NOMO-1 treated with dmso at 0.1 percent for 144 hours (cell line): ENCODE measurements around the gene UBASH3A.

ENCODE experiments used
- DNase-seq: peaks from one replicate; lab custom pipeline; 2025; ENCODE audit not compliant: unreplicated experiment; lab: John Stamatoyannopoulos, UW

UBASH3A gene

DNA sequence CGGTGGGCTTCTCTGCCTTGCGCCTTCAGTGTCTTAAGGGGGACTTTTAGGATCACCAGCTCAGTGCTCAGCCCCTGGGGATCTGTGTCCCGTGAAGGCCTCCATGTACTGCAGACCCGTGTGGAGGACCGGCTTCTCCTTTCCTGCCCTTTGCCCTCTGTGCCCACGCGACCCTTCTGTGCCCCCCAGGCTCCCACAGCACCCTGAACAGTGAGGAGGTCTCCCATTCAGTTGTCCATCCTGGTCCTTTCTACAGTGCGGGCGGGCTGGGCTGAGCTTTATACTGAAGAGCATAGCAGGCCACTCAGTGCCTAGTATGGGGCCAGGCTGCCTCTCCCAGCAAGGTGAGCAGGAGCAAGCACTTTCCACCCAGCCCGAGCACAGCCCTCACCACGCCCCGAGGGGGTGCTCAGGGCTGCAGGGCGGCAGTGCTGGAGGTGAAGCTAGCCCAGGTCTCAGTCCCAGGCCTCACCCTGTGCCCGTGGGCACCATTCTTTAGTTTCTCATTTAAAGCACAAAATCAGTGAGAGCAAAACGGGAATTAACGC lies 29.7 kb upstream of the UBASH3A start:
- no peak for DNase-seq

DNA sequence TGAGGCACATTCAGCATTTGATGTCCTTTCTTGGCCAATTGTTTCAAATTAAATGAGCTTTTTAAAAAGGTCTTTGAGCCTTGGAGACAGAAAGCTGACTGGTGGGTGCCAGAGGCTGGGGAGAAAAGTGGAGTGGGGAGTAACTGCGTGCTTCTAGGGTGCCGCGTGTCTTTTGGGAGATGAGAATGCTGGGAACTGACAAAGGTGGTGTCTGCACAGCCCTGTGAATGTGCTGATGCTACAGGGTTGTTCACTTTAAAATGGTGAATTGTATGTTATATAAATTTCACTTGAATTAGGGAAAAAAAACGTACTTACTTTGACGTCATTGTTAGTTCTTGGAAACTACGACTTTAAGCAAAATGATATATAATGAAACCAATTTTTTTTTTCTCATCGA lies 29.2 kb upstream of the UBASH3A start:
- DNase-seq, result no peak

DNA sequence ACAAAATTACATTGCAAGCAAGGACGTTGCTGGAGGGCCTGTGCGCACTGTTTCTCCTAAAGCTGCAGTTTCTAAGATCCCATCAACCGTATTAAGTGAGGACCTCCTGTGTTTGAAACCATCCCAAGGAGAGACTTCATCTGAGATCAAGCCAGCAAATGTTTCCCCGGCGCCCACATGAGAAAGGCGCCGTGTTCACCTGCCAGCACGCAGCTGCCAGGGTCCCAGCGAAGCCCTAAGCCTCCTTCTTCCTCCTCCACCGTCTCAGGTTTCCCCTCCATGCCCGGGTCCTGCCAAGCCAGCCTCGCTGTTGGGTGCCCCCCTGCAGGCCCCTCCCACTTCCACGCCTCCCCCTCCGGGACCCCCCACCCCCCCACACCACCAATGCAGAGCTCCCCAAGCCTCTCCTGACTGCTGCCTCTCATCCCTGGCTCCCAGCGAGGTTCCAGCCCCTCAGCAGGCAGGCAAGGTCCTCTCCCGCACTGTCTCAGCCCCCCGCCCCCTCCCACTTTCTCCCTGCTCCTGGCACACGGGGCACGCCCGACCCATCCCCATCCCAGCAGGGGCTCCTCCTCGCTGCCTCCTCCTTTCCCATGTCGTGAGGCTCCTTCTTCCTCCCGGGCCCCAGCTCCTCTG lies 28.7 kb upstream of the UBASH3A start:
- no peak for DNase-seq

DNA sequence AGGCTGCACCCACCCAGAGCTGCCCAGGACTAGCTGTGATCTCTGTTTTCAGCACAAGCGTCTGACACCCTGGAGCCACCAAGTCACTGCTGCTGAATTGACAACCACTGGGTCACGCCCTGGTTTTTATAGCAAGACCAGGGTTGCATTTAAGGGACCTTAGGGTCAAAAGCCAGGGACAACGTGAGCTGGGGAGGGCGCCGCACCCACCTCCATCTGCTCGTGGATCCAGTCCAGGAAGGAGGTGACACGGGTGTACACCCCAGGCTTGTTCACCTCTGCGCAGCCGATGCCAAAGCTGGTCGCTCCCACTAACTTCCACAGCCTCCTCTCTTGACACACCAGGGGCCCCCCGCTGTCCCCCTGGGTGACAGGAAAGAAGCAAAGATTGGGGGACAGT lies 28.2 kb upstream of the UBASH3A start:
- no peak for DNase-seq

DNA sequence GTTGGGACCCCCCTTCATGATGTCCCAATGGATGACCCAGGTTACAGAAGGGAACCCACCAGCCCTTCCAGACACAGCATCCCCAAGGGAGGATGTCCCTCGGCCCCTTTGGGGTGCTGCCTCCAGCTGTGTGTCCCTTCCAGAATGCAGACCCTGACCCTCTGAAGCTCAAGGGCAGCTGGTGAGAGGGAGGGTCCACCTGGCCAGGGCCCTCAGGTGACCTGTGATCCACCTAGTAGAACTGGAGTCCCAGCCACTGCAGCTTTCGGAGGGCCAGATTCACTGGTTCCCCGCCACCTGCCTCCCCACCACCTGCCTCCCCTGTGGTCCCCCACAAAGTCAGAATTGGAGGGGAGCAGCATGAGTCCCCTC lies 27.8 kb upstream of the UBASH3A start:
- no peak for DNase-seq

DNA sequence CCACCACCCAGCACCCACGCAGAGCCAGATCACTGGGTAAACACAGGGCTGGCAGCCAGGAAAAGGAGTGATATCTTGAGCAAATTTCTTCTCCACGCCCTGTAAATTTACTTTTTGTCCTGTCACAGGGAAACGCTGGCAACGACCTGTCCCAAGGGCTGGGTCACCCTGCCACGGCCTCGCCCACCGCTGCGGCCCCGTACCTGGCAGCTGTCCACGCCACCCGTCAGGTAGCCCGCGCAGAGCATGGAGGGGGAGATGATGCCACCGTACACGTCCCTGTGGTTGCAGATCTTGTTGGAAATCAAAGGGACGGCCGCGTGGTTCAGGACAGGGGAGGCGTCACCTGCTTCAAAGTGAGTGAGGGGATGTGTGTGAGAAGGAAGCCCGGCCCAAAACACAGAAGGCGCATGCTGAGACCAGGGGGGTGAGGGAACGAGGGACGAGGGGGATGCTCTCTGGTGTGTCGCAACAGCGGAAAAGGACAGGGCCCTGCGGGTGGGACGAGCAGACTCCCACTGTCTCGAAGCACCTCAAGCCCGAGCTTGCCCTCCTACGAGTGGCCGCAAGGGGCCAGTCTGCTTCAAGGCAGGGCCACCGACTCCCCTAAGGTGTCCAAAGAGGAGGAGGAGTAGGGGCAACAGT lies 27.2 kb upstream of the UBASH3A start:
- no peak for DNase-seq

DNA sequence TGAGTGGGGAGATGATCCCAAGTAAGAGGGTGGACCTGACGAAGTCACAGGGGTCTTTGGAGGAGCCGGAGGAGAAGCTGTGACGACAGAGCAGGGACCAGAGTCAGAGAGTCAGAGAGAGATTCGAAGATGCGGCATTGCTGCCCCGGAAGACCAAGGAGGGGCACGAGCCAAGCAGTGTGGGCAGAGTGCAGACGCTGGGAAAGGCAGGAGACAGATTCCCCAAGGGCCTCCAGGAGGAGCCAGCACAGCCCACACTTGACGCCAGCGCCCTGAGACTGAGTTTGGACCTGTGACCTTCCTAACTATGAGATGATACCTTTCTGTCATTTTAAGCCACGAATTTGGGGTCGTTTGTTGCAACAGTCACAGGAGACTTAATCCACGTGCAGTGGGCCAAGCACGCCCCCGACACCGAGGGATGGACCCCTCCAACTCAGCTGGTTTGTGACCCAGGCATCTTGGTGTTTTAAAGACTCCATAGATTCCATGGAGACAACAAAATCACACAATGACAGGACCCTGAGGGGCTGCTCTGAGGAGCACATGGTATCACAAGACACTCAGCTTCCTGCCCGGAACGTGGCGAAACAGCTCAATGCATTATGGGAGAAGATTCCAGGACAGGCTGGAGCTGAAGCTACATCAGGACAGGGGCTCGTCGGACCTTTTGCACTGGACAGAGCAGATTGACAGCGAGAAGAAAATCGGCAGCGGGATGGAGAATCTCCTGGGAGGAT lies 26.3 kb upstream of the UBASH3A start:
- DNase-seq, result no peak

DNA sequence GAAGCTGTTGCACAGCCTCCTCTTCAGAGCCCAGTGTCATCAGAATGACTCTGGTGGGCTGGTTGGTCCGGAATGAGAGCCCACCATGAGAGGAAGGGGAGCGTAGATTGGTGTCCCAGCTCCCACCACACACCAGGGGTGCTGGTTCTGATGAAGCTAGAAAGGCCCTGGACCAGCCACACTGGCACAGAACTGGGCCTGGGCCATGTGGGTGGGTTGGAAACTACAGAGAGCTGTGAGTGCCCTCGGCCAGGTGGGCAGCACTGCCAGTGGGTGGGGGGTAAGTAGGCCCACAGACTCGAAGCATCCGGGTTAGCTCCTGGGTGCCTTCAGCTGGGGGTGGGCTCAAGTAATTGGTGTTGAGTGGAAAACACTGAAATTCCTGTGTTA lies 25.8 kb upstream of the UBASH3A start:
- no peak for DNase-seq

DNA sequence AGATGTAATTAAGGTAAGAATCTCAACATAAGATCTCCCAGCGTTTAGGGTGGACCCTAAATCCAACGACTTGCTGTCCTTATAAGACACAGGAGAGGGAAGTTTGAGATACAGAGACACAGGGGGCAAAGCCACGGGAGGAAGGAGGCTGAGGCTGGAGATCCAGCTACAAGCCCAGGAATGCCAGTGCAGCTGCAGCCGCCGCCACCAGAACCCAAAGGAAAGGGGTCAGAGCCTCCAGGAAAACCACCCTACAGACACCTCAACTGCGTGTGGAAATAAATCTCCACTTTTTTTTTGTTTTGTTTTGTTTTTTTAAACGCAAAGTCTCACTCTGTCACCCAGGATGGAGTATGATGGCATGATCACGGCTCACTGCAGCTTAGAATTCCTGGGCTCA lies 25.3 kb upstream of the UBASH3A start:
- DNase-seq, result no peak

DNA sequence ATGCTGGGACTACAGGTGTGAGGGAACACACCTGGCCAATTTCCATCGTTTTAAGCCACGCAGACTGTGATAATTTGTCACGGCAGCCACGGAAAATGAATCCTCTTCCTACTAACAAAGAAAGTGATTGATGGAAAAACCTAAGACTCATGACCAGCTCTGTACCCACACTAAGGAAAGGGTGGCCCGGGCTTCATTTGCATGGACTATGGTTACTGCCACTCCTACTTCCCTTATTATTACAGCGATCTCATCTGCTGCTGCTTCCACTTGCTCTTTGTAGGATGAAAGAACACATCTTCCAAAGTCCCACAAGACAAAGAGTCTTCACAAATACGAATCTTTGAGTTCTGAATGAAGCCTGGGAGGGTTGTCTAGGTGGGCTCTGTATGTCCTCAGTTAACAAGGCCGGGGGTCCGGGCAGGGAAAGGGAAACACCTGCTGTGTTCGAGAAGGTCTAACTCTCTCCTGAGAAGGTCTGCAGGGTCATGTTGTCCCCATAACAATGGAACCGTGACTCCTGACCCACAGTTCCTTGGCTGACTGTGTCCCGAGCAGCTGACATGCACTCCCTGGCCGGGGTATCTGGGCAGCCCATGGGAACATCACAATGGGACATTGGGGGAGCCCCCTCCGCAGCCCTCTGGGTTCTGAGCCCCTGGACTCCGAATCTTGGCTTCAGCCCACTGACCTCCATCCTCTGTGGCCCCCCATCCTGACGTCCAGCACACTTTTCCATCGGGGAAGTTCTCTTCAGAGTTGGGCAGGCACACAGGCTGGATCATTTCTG lies 24.1 kb upstream of the UBASH3A start:
- DNase-seq, result no peak

DNA sequence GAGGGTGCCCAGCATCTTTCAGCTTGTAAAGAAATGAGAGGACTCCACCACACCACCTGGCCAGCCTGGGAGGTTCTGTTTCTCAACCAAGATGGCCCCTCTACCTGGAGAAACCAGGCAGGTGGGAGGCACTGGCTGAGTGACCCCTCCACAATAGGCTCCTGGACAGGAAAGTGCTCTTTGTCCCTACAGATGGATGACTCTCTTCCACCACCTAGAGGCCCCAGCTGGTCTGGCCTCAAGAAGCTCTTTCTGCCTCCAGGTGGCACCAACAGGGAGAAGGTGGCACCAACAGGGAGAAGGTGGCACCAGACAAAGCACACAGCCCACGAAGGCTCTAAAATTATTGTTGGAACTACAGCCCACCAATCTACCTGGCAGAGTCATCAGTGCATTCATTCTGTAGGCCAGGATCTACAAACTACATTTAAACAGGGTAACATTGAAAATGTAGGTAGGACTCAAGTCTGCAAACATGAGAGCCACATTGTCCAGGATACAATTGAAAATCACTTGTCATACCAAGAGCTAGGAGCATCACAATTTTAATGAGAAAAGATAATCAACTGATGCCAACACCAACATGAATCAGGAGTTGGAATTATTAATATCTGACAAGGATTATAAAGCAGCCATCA lies 22.2 kb upstream of the UBASH3A start:
- DNase-seq, result peak; percentile 10

DNA sequence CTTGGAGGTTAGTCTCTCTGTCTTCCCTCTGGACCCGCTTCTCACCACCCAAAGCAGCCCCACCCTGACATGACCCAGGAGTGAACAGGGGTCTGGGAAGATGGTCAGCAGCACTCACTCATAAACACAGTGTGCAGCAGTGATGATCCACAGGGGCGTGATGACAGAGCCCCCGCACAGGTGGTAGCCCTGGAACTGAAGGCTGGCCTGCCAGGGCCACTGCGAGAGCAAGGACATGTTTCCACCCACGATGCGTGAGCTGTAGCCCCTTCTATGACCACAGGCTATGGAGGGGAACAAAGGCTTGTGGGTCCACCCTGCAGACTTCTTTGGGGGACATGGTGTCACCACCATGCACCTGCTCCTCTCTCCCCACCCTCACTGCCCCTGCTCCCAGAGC lies 20.8 kb upstream of the UBASH3A start:
- no peak for DNase-seq

DNA sequence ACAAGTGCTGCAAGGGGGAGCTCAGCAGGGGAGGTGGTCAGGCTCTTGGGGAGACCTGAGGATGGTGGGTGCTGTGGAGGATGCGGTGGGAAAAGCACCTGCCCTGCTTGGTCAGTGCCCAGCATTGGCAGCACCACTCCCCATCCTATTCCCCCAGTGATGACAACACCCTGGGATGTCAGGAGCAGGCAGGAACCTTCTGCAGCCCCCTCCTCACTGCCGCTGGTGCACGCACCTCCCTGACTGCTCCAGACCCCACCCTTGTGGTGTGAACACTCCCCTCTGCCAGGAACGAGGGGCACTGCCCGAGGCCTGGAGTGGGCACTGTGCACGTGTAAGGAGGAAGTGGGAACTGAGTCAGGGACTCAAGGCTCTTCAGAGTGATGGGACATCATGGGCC lies 20.4 kb upstream of the UBASH3A start:
- DNase-seq, result no peak

DNA sequence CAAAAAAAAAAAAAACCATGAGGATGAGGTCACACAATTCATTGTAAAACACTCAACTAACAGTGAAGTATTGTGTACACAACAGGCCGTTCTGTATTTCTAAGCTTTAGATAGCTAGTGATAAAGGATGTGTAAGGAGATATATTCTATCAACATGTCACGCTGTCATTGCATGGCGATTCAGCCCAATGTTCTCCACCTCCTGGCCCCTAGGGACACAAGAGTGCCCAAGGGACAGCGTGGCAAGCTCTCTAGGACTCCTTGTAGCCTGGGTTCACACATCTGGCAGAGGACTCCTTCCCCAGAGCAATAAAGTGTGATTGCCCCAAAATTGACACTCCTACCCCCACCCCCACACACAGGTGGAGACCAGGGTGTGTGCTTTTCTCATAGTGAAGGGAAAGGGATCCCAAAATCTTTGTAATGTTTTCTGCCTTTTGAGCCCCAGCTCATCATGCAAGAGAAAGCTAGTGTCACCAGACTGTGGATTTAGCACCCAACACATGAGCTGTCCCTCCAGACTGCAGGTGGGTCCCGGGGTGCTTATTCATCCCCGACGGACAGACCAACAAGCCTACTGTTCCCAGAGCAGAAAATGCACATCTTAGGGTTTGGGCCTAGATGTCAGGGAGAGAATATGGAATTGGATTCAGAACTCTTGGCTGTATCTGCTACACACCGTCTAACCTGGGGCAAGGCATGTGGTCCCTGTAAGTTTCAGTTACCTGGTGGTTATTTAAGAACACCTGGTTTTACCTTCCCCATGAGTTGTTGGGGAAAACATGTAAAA lies 19.4 kb upstream of the UBASH3A start:
- no peak for DNase-seq

DNA sequence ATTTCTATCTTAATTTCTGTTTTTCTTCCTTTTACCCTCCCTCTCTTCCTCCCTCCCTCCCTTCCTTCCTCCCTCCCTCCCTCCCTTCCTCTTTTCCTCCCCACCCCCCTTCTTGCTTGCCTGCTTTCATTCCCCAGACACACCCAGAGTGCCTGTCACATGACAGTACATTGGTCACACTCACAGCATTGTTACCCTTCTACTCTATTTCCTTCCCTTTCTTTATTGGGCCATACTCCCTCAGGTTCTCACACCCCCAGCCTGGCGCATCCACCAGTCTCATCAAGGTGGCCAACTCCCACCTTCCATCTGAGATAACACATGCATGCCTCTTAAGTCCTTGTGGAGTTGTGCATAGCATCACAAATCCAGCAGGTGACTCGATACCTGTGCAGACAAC lies 18.7 kb upstream of the UBASH3A start:
- no peak for DNase-seq

DNA sequence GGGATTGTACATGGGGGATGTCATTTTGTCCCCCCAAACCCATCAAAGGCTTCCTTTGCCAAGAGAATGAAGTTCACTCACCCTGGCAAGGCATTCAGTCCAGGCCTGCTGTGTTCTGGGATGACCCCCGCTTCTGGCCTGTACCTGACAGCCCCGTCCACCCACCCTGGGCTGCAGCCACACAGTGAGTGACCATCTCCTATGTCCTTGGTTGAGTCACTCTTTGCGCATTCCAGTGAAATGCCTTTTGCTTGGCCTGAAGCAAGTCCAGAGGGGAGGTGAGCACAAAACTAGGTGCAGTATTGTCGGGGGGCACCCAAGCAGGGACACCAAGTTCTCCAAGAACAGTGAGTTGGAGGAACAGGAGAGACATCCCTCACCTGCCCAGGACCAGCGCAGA lies 18.1 kb upstream of the UBASH3A start:
- no peak for DNase-seq

DNA sequence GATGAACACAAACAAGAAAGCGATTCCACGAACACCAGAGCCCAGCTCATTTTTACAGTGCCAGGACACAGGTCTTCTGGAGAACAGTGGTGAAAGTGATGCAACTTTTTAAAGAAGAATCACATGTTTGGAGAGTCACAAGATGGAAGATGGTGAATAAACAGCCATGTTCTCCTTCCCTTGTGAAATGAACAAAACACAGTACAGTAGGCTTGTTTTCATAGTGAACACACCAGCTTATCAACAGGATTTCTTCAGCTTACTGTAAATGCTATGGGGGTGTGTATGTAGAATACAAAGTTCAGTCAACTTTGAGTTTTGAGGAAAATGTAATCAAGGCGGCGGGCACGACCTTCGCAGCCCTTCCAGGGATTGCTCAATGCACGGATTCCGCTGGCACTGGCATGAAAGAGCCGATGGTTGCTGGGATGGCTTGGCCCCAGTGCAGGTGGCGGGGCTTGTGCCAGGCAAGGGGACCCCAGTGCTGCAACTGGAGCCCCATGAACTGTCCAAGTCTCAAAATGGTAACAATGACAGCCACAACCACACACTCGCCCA lies 17.6 kb upstream of the UBASH3A start:
- no peak for DNase-seq

DNA sequence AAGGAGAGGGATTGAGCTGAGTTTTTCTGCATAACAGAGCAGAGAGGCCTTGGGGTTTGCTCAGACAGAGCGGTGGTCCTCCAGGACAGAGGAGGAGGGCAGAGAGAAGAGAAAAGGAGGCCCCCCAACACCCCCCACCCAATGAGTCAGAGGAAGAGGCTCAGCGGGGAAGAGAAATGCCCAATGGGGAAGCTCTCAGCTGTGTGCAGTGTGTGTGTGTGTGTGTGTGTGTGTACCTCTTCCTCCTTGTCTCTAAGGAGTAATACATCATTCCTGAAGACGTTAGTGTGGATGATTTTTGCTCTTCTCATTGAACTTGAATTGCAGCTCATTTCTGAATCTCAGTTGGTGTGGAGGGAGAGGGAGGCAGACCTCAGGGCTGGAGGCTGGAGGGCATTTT lies 16.5 kb upstream of the UBASH3A start:
- DNase-seq, result no peak

DNA sequence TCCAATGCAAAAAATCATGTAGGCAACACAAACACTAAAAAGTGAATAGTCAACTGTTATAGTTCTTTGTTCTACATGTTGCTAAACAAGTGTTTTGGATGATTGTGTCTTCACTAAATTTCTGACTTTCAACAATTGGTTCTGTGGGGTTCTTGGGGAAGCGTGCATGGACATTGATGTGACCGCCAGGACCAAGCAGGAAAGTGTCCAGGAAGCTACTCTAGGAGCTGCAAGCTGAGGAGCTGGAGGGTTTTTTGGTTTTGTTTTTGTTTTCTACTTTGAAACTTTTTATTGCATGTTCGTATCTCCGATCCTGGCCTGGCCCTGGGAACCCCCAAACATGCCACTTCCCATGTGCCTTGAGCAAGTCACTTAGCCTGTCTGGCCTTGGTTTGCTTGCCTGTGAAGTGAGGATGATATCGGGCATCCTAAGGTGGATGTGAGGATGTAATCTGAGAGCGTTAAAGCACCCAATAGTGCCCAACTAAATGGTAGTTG lies 15.8 kb upstream of the UBASH3A start:
- DNase-seq, result no peak
